Body of pancreas (tissue), 4 donors: ENCODE measurements around the gene GLIPR2.

Experiments
- CTCF ChIP-seq, 7 experiments: fragments of 450-650 bp in 4 of 7; fragments of 200-600 bp in 3 of 7; sonication (generic) in 3 of 7; IDR thresholded peaks; one replicate each; pipeline ENCODE4 v1.5.1; 2016 to 2019; ENCODE audit warnings: antibody characterized with exemption in 7 of 7
- POLR2A ChIP-seq, 3 donors: fragments of 450-650 bp; IDR thresholded peaks; one replicate each; pipeline ENCODE4 v1.6.1; 2016; ENCODE audit warnings: antibody characterized with exemption in 3 of 3, mild to moderate bottlenecking in 2 of 3

GRCh38 chr9:36152741-36153438 lies 16.4 kb downstream of the GLIPR2 start:
- no peak for TF ChIP-seq CTCF (IDR thresholded peaks at IDR 0.05)
- TF ChIP-seq POLR2A (IDR thresholded peaks at IDR 0.05) = no peak
